GM12878 (cell line): Measurements from ENCODE around the gene ROM1. TPM values are rescaled to one million over a fixed set of nuclear protein-coding genes. Genes with fewer than 3 reads are reported as not detected.

ENCODE experiments used
- ATAC-seq: fragments of 200-7000 bp; cut with Tn5 transposase; 3 replicates; pipeline ENCODE4 v1.9.1; 2020; ENCODE audit warnings: mild to moderate bottlenecking, moderate library complexity
- BruUV-seq: library from RNA; stranded (reverse); fragments of 400-500 nt; replicated peaks from 2 replicates; lab custom pipeline; 2021; lab: Mats Ljungman, UMichigan
- CTCF ChIA-PET: fragments of 300-600 bp; sonication (Branson Sonifier 250); formaldehyde crosslinking; extraction: SDS; loops from one replicate; lab custom pipeline; 2021; ENCODE audit warnings: inconsistent platforms; lab: Yijun Ruan, JAX
- POLR2A ChIA-PET: fragments of 350-600 bp; formaldehyde crosslinking; extraction: SDS; loops from one replicate; lab custom pipeline; 2021; ENCODE audit warnings: inconsistent platforms; lab: Charles Lee
- RAD21 ChIA-PET: fragments of 300-600 bp; sonication (Branson Sonifier 250); formaldehyde crosslinking; loops from one replicate; lab custom pipeline; 2023; ENCODE audit warnings: antibody characterized with exemption; ENCODE audit not compliant: unreplicated experiment; lab: Charles Lee
- SMC1A ChIA-PET: fragments of 300-600 bp; sonication (Branson Sonifier 250); formaldehyde crosslinking; loops from one replicate; lab custom pipeline; 2023; ENCODE audit not compliant: unreplicated experiment, uncharacterized antibody; lab: Charles Lee
- DNase-seq: peaks from one replicate; pipeline ENCODE4 v3.0.0-alpha.2; 2011; ENCODE audit warnings: low read depth, low spot score
- FAIRE-seq: peaks from 3 replicates; lab custom pipeline; 2011; peaks lifted over from hg19 to GRCh38; lab: Jason Lieb, UNC
- H2AFZ ChIP-seq: 2 replicates; pipeline ENCODE4 v1.6.0; 2011; ENCODE audit warnings: low read depth, low read length, control low read depth; ENCODE audit not compliant: control insufficient read depth
- H3K27ac ChIP-seq: 2 replicates; pipeline ENCODE4 v1.5.1; 2011; ENCODE audit warnings: control low read depth; ENCODE audit not compliant: control insufficient read depth, insufficient read depth
- H3K27me3 ChIP-seq, 2 experiments: replicated peaks in 1 of 2; 2 replicates each; pipeline versions ENCODE4 v1.6.0 to v1.6.1; 2011; ENCODE audit warnings: low read length in 1 of 2; ENCODE audit not compliant: control insufficient read depth in 2 of 2, insufficient read depth in 2 of 2
- H3K36me3 ChIP-seq, 2 experiments: 2 replicates each; pipeline ENCODE4 v1.5.1; 2011; ENCODE audit warnings: low read length in 1 of 2; ENCODE audit not compliant: control insufficient read depth in 2 of 2, insufficient read depth in 2 of 2
- H3K4me1 ChIP-seq: 2 replicates; pipeline ENCODE4 v1.6.1; 2011; ENCODE audit warnings: mild to moderate bottlenecking, low read length, moderate library complexity, mixed read lengths; ENCODE audit not compliant: control insufficient read depth, insufficient read depth
- H3K4me2 ChIP-seq: 2 replicates; pipeline ENCODE4 v1.6.0; 2011; ENCODE audit warnings: control low read depth; ENCODE audit not compliant: control insufficient read depth, insufficient read depth
- H3K4me3 ChIP-seq: fragments of 200-600 bp; sonication (generic); 2 replicates; pipeline ENCODE4 v1.5.1; 2016
- H3K79me2 ChIP-seq: 2 replicates; pipeline ENCODE4 v1.6.0; 2011; ENCODE audit warnings: low read length; ENCODE audit not compliant: control insufficient read depth, insufficient read depth
- H3K9ac ChIP-seq: 2 replicates; pipeline ENCODE4 v1.8.0; 2011; ENCODE audit warnings: low read length, control low read depth, mixed read lengths; ENCODE audit not compliant: control insufficient read depth, insufficient read depth
- H3K9me3 ChIP-seq: replicated peaks from 3 replicates; pipeline ENCODE4 v1.5.1; 2011; ENCODE audit warnings: mild to moderate bottlenecking, low read length; ENCODE audit not compliant: control insufficient read depth, insufficient read depth
- H4K20me1 ChIP-seq: 2 replicates; pipeline ENCODE4 v1.6.0; 2011; ENCODE audit not compliant: control insufficient read depth, insufficient read depth
- ASH2L ChIP-seq: fragments of 300-600, 200-600 bp; sonication (generic); IDR thresholded peaks from 2 replicates; pipeline ENCODE4 v1.6.1; 2017; ENCODE audit warnings: low read depth, mild to moderate bottlenecking, borderline replicate concordance
- BHLHE40 ChIP-seq, 2 experiments: fragments of 450-650 bp in 1 of 2; IDR thresholded peaks; 2 replicates each; pipeline ENCODE4 v1.6.1; 2011 to 2017; ENCODE audit warnings: low read depth in 2 of 2, borderline replicate concordance in 1 of 2, improper control_type of control experiment in 1 of 2, low read length in 1 of 2, mild to moderate bottlenecking in 1 of 2
- BMI1 ChIP-seq: fragments of 450-650 bp; IDR thresholded peaks from 2 replicates; pipeline ENCODE4 v1.6.1; 2016; ENCODE audit warnings: mild to moderate bottlenecking, moderate library complexity, borderline replicate concordance
- ETV6 ChIP-seq, 2 experiments: fragments of 450-650 bp in 1 of 2; IDR thresholded peaks in 1 of 2; conservative IDR thresholded peaks in 1 of 2; 2 replicates each; pipeline ENCODE4 v1.6.1; 2014; ENCODE audit warnings: antibody characterized with exemption in 1 of 2, borderline replicate concordance in 1 of 2, low read depth in 1 of 2, mild to moderate bottlenecking in 1 of 2, moderate library complexity in 1 of 2
- KLF5 ChIP-seq: fragments of 450-650 bp; IDR thresholded peaks from 2 replicates; pipeline ENCODE4 v1.6.1; 2014; ENCODE audit warnings: mild to moderate bottlenecking; ENCODE audit not compliant: partially characterized antibody
- NR2C1 ChIP-seq: fragments of 450-650 bp; IDR thresholded peaks from 2 replicates; pipeline ENCODE4 v1.6.1; 2017; ENCODE audit warnings: antibody characterized with exemption, mild to moderate bottlenecking, moderate library complexity
- PML ChIP-seq: IDR thresholded peaks from 2 replicates; pipeline ENCODE4 v1.6.1; 2012; ENCODE audit warnings: low read length, inconsistent platforms
- POLR2A ChIP-seq: IDR thresholded peaks from 2 replicates; pipeline ENCODE4 v1.6.1; 2011; ENCODE audit warnings: low read depth, mild to moderate bottlenecking, low read length
- POU2F2 ChIP-seq: IDR thresholded peaks from 3 replicates; pipeline ENCODE4 v1.6.1; 2011; ENCODE audit warnings: low read depth, mild to moderate bottlenecking, low read length, borderline replicate concordance
- RCOR1 ChIP-seq: conservative IDR thresholded peaks from 2 replicates; pipeline ENCODE4 v1.6.1; 2012; ENCODE audit warnings: low read depth, low read length, improper control_type of control experiment
- SKIL ChIP-seq: fragments of 450-650 bp; IDR thresholded peaks from 2 replicates; pipeline ENCODE4 v1.6.1; 2017; ENCODE audit warnings: mild to moderate bottlenecking, low read depth, inconsistent platforms; ENCODE audit not compliant: poor library complexity, severe bottlenecking
- SMAD5 ChIP-seq: IDR thresholded peaks from 2 replicates; pipeline ENCODE4 v1.6.1; 2016; ENCODE audit warnings: antibody characterized with exemption, low read depth
- SPI1 ChIP-seq: IDR thresholded peaks from 2 replicates; pipeline ENCODE4 v1.6.1; 2011; ENCODE audit warnings: low read depth, mild to moderate bottlenecking, low read length, moderate library complexity, borderline replicate concordance; ENCODE audit not compliant: insufficient read depth
- SREBF1 ChIP-seq: IDR thresholded peaks from 2 replicates; pipeline ENCODE4 v1.6.1; 2012; ENCODE audit warnings: mild to moderate bottlenecking, low read length
- SREBF2 ChIP-seq: IDR thresholded peaks from 2 replicates; pipeline ENCODE4 v1.6.1; 2012; ENCODE audit warnings: mild to moderate bottlenecking, low read length
- SRF ChIP-seq, 2 experiments: IDR thresholded peaks; 2 replicates each; pipeline ENCODE4 v1.6.1; 2011; ENCODE audit warnings: low read depth in 2 of 2, low read length in 2 of 2, mild to moderate bottlenecking in 1 of 2, moderate library complexity in 1 of 2
- TCF12 ChIP-seq: IDR thresholded peaks from 2 replicates; pipeline ENCODE4 v1.6.1; 2011; ENCODE audit warnings: low read depth, mild to moderate bottlenecking, low read length
- ZNF274 ChIP-seq: IDR thresholded peaks from one replicate; pipeline ENCODE4 v1.8.0; 2011; ENCODE audit not compliant: insufficient read length, insufficient read depth
- WGBS: methylation state at CpG from one replicate; pipeline ENCODE4 v1.1.6; 2016; ENCODE audit warnings: low lambda C conversion rate; ENCODE audit not compliant: insufficient replicate concordance, insufficient coverage; ENCODE audit errors: missing lambda C conversion rate; 5-methylcytosine and 5-hydroxymethylcytosine counted together
- in situ Hi-C: fragments of 300-500 bp; cut with MboI; formaldehyde crosslinking; loops from 9 replicates; pipeline ENCODE4 v1.14.3; 2018; ENCODE audit warnings: mixed read lengths
- intact Hi-C: fragments of 100-400 bp; cut with micrococcal nuclease; formaldehyde crosslinking; loops from one replicate; pipeline ENCODE4 v1.14.2; 2022; ENCODE audit not compliant: unreplicated experiment
- polyA plus RNA-seq, 11 experiments: library from polyadenylated mRNA; depleted of rRNA in 4 of 11; unstranded in 6 of 11; stranded (reverse) in 5 of 11; fragments of >200 nt; fragmentation: Nextera tagmentation in 4 of 11; fragmentation: Illumina TruSeq in 1 of 11; extraction: Ambion mirVana in 4 of 11; extraction: Trizol in 1 of 11; gene quantifications; 1 replicate in 1 of 11; 2 replicates in 10 of 11; pipeline versions ENCODE4 v1.2.1 to v1.2.3, GENCODE V29; 2011 to 2016; ENCODE audit warnings: inconsistent platforms in 2 of 11, missing spikeins in 2 of 11, low read depth in 1 of 11
- total RNA-seq, 4 experiments: library from RNA; depleted of rRNA in 3 of 4; stranded (reverse); fragments of >200 nt in 3 of 4; fragmentation: Illumina TruSeq in 1 of 4; extraction: Trizol in 1 of 4; gene quantifications; 2 replicates each; pipeline versions ENCODE4 v1.2.1 to v1.2.3, GENCODE V29; 2013 to 2021
- TF ChIP-seq, protein P1 (sequence below): fragments of 450-650 bp; IDR thresholded peaks from 2 replicates; pipeline ENCODE4 v1.6.1; 2017; ENCODE audit warnings: mild to moderate bottlenecking

Gene ROM1
- total and polyA plus RNA-seq, 10 of the 15 experiments (the other 5 are each of a cell fraction or from before 2014, with no cell fraction given), result 0.42 to 3.0 (median 1.1) TPM

- CTCF ChIA-PET, result interaction anchor here (0.6 to 3.9 kb wide), 12 partner anchors 13 to 195 kb away, joined by 3 to 27 read pairs (median 4); partner anchors contain the start of genes HNRNPUL2 and TUT1
- Histone ChIP-seq H3K4me2 (peak overlapping the region; percentile 99), H3K9ac (peak overlapping the region; percentile 97), H3K9me3 (no peaks in the 10 kb centered on the region), H3K79me2 (peaks cover 51% of the 10 kb centered on the region), H4K20me1 (no peaks in the 10 kb centered on the region), H3K4me1 (peaks cover 24% of the 10 kb centered on the region), H3K4me3 (peak overlapping the region; percentile 90), H3K27me3 (no peaks in the 10 kb centered on the region), H3K27ac (peak overlapping the region; percentile 86), H2AFZ (peak overlapping the region; percentile 88), H3K36me3 (peaks cover 16 to 33% of the 10 kb centered on the region in 2 experiments)
- DNase-seq, result no peak
- in situ Hi-C loops, result no loop called here
- TSS peak; percentile 96 for BruUV-seq
- intact Hi-C loops, result no loop called here
- POLR2A ChIA-PET, result interaction anchor here (0.5 to 5.0 kb wide), 29 partner anchors 9 to 241 kb away, joined by 3 to 37 read pairs (median 4); partner anchors contain the start of genes B3GAT3, C11orf98, CSKMT and HNRNPUL2
- peak; percentile 37 for ATAC-seq
- RAD21 ChIA-PET, result interaction anchor here (0.6 to 3.3 kb wide), 19 partner anchors 9 to 197 kb away, joined by 3 to 27 read pairs (median 4); partner anchors contain the start of genes AHNAK, B3GAT3, C11orf98 and CSKMT
- SMC1A ChIA-PET, result interaction anchor here (0.6 to 2.1 kb wide), 10 partner anchors 13 to 466 kb away, joined by 3 to 14 read pairs (median 4); partner anchors contain the start of gene TUT1
- FAIRE-seq, result peak; percentile 56
- 3% methylated on average over 33 of the region's 33 CpGs for WGBS
- TF ChIP-seq, protein P1, sequence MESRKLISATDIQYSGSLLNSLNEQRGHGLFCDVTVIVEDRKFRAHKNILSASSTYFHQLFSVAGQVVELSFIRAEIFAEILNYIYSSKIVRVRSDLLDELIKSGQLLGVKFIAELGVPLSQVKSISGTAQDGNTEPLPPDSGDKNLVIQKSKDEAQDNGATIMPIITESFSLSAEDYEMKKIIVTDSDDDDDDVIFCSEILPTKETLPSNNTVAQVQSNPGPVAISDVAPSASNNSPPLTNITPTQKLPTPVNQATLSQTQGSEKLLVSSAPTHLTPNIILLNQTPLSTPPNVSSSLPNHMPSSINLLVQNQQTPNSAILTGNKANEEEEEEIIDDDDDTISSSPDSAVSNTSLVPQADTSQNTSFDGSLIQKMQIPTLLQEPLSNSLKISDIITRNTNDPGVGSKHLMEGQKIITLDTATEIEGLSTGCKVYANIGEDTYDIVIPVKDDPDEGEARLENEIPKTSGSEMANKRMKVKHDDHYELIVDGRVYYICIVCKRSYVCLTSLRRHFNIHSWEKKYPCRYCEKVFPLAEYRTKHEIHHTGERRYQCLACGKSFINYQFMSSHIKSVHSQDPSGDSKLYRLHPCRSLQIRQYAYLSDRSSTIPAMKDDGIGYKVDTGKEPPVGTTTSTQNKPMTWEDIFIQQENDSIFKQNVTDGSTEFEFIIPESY, result no peak
- 0 out of 2 replicates have a peak, but pooled peaks have one; percentile 14 for TF ChIP-seq PML
- no peak; the same call in 1 of the 2 replicates for TF ChIP-seq SMAD5
- TF ChIP-seq ETV6 (conservative IDR thresholded peaks at IDR 0.05 in 1 of 2, IDR thresholded peaks at IDR 0.05 in 1 of 2; ENCODE audit: borderline replicate concordance in 1 of 2, low read depth in 1 of 2), result no peak
- TF ChIP-seq SREBF1, result no peak
- no peak for TF ChIP-seq SRF (IDR thresholded peaks at IDR 0.05; ENCODE audit: low read depth in 2 of 2, low read length in 2 of 2)
- no peak; the same call in 2 of the 3 replicates for TF ChIP-seq POU2F2
- no peak for TF ChIP-seq SKIL
- peak; percentile 61 for TF ChIP-seq POLR2A
- TF ChIP-seq BMI1, result no peak
- TF ChIP-seq SREBF2, result no peak
- TF ChIP-seq RCOR1, result no peak
- TF ChIP-seq ASH2L, result no peak
- TF ChIP-seq ZNF274, result no peak
- no peak for TF ChIP-seq BHLHE40 (IDR thresholded peaks at IDR 0.05; ENCODE audit: borderline replicate concordance in 1 of 2, low read depth in 2 of 2, low read length in 1 of 2)
- no peak for TF ChIP-seq TCF12
- no peak for TF ChIP-seq KLF5
- TF ChIP-seq SPI1, result no peak
- no peak for TF ChIP-seq NR2C1
These were observed 38.5 kb upstream of the ROM1 start for GRCh38 chr11:62574363-62575071.
